GM21390 (cell line): ENCODE results near the gene FGD5.
A peak's percentile ranks its signal among the peaks of the same experiment; 100 is the strongest.
"Not testable (repeated sequence)": the region's sequence is repeated elsewhere in the genome, so short reads cannot be mapped to it uniquely, and the experiment has no call there.

ENCODE experiments used
- ATAC-seq: cut with Tn5 transposase; IDR thresholded peaks from one replicate; pipeline ENCODE4 v1.9.1; 2021; ENCODE audit not compliant: unreplicated experiment

Gene FGD5

DNA sequence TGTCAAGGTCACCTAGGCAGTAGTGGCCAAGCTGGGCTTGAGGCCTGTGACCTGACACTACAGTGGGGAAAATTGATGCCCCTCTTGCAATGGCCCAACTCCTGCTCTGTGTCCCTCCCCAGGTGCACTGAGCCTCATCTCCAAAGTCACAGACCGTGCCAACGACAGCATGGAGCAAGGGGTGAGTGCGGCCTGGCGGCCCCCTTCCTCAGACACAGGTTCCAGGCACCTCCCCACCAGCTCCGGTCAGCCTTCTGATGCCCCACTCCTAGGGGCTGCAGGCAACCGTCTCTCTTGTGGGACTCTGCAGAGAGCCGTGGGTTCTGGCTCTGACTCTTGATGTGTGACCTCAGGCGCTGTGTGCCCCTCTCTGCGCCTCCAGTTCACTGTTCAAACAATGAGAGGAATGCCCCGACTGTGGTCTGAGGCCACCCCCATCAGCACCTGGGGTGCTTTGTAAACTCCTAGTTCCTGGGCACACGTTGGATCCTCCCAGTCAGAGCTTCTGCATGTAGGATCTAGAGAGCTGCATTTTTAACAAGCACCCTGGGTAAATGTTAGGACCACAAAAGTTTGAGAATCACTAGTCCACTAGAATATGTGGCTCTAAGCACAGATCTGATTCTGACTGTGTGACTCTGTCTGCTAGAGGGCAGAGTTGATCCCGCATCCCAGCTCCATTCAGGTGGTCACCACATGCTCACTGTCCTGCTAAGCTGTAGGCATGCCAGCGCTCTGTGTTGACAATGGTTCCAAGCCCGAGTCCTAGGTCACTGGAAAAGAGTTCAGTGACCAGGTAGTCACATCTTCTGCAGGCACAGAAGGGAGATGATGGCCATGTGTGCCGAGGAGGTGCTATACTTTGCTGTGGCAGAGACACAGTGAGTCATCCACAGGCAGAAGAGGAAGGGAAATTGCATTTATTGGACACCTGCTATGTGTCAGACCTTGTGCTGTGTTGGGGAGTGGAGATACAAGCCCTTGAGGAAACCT is 82.4 kb downstream of the FGD5 start:
- no peak for ATAC-seq

- no peak for ATAC-seq
Observed at GRCh38 chr3:14902719-14903118, 84.0 kb downstream of the FGD5 start.

DNA sequence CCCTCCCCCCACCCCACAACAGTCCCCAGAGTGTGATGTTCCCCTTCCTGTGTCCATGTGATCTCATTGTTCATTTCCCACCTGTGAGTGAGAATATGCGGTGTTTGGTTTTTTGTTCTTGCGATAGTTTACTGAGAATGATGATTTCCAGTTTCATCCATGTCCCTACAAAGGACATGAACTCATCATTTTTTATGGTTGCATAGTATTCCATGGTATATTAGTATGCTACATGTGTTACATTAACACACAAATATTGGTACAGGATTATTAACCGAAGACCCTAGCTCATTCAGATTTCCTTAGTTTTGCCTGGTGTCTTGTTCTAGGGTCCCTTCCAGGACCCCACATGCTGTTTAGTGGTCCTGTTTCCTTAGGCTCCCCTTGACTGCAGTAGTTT is 84.7 kb downstream of the FGD5 start:
- ATAC-seq = not testable (repeated sequence)

DNA sequence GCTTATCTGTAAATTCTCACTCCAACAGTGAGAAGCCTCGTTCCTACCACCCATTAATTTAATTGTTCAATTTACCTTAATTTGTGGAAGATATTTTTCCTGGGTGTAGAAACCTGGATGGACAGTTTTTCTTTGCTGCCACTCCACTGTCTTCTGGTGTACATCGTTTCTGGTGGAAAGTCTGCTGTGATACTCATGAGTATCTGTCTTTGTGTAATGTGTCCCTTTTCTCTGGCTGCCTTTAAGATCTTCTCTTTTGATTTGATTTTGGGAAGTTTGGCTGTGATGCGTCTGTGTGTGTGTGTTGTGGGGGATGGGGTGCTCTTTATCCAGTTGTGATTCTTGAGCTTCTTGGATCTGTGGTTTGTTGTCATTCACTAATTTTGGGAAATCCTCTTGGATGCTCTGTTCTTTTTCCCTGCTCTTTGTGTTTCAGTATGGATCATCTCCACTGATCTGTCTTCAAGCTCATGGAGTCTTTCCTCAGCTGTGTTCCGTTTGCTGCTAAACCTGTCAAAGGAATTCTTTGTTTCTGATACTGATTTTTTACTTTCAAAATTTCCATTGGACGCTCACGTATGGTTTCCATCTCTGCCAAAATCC is 86.4 kb downstream of the FGD5 start:
- ATAC-seq = no peak

DNA sequence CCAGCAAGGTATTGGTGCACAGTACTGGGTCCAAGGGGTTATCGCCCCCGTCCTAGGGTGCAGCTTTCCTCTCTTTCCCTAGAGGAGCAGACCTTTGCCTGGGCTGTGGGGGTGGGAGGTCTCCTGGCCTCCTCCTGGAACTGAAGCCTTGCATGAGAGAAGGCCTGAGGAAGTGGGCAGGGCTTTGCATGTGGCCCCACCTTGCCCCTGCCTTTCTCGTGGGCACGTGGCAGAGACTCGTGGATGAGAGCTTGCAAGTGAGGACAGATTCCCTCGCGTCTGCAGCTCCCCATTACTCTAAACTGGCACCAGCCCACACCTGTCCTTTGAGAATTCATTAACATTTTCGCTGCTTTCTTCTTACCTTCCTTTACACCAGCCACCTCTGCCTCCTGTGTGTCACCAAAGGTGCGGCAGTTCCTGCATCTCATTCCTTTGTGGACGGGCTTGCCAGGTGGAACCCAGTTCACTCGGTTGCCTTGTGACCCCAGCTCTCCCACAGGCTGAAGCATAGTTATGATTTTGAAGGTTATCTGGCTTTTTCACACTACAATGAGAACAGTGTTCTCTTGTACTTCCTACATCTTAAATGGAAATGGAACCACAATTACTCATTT is 87.7 kb downstream of the FGD5 start:
- ATAC-seq = no peak

- no peak for ATAC-seq
Observed at GRCh38 chr3:14907043-14907966, 88.5 kb downstream of the FGD5 start.

DNA sequence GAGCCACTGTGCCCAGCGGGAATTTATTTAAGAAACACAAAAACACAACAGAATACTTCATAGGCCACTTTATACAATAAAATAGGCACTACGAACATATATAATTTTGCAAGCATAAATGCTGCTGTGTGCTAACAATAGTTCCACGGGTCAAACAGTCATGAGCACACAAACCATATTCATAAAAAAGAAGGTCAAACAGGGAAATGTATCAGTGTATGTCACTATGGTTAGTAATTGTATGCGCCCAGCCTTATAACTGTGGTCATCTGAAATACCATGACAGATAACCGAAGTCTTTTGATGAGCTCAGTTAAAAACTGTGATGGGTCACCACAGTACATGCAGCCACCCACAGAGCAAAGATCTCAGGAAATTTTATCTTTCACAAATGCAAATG is 90.5 kb downstream of the FGD5 start:
- ATAC-seq = no peak

- no peak for ATAC-seq
Observed at GRCh38 chr3:14911651-14912050, 92.9 kb downstream of the FGD5 start.

GRCh38 chr3:14913071-14913925 is 94.5 kb downstream of the FGD5 start:
- ATAC-seq = no peak

DNA sequence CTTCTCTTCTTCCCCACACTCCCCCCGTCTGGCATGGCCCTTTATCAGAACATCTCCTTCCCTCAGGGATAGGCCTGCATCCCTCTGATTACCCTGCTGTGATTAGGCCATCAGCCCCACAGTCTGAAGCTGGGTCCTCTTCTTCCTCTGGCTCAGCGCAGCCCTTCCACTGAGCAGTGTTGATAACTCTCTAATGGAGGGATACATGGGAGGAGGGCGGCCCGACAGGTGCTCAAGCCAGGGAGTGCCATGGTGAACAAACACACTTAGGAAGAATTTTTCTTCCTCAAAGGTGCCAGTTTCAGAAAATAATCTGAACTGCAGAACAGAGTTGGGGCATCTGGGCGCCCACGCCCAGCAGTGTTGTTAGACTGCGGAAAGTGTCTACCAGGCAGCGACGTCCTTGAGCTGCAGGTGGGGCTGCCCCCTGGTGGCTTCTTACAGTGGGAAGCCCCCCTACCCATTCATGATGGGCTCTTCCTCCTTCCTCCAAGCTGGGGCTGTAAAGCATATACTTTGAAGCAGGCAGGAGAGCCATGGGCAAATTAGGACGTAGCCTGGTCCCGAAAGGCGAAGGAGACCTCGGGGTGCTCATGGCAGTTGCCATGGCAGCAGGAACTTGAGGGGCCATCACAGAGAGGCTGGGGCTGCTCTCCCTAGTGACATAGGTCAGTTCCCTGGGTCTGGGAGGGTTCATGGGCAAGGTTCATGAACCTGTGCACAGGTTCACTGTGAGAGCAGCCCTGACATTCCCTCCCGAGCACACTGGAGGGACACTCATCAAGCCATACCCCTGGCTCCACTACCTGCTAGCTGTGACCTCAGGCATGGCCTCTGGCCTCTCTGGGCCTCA is 95.4 kb downstream of the FGD5 start:
- no peak for ATAC-seq

DNA sequence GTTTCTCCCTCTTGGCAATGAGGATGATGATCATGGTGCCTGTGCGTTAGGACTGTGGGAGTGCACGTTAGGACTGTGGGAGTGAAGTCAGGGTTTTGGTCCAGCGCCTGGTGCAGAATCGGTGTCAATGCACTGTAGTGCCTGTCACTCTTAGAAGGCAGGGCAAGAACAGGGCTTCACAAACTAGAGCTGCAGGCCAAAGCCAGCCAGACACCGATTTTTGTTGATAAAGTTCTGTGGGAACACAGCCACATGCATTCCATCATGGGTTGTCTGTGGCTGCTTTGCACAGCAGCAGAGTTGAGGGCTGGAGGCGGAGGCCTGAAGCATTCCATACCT is 96.0 kb downstream of the FGD5 start:
- no peak for ATAC-seq

GRCh38 chr3:14915636-14916222 is 97.0 kb downstream of the FGD5 start:
- no peak for ATAC-seq

DNA sequence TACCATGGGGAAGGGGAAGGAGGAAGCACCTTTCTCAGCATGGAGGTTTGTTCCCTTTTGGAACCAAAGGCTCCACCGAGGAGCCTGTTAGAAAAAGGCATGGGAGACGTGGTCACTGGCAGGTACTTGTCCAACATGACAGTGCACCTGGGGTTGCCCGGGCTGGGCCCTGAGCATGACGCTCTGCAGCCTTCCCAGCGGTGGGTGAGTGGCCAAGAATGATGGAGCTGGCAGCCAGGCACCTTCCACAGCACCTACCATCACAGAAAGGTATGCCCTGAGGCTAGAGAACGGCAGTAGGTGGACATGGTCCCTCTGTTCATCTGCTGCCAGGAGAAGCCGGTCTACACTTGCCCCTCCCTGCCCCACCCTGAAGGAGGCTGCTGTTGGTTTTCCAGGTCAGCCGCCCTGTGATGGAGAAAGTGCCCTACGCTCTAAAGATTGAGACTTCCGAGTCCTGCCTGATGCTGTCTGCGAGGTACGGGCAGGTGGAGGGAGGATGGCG is 99.6 kb downstream of the FGD5 start:
- no peak for ATAC-seq

DNA sequence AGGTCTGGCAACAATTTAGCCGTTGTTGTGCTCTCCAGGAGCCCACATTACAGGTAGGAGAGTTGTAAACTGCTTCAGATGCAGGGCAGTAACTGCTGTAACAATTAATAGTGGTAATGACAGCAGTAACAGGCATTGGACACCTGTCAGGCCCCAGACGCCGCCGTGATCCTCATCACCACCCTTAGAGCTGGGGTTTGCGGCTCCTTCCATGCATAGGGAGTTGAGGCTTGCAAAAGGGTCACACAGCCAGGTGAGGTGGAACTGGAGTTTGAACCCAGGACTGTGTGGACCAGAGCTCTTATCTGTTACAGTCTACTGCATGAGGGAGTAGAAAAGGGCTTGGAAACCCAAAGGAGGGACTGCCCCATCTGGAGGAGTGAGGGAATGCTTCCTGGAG is 101.8 kb downstream of the FGD5 start:
- ATAC-seq = no peak

GRCh38 chr3:14921034-14921616 is 102.4 kb downstream of the FGD5 start:
- peak; percentile 74 for ATAC-seq

GRCh38 chr3:14921811-14922705 is 103.3 kb downstream of the FGD5 start:
- no peak for ATAC-seq

DNA sequence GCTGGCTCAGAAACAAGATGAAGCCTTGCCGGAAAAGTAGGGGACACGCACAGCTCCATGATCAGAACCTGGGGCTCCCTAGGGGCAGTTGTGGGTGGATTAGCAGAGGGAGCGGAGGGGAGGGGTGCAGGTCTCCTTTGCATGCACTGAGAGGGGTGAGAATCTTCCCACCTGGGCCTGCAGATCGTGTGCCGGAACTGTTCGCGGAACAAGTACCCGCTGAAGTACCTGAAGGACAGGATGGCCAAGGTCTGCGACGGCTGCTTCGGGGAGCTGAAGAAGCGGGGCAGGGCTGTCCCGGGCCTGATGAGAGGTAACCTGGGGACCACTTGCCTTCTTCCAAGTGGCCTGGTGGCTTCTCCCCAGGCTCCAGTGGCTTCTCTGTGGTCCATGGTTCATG is 104.1 kb downstream of the FGD5 start:
- no peak for ATAC-seq
